SK-N-MC (cell line): ENCODE measurements around the gene LFNG.

ENCODE experiments used
- EZH2 ChIP-seq: fragments of 200-600 bp; sonication (generic); IDR thresholded peaks from one replicate; pipeline ENCODE4 v1.6.1; 2017; ENCODE audit warnings: antibody characterized with exemption
- FOXP2 ChIP-seq: optimal IDR thresholded peaks from 2 replicates; pipeline ENCODE3; 2011; ENCODE audit warnings: mild to moderate bottlenecking, moderate library complexity; ENCODE audit not compliant: insufficient read depth; ENCODE audit errors: extremely low read length, control extremely low read depth
- POLR2AphosphoS5 ChIP-seq: IDR thresholded peaks from 2 replicates; pipeline ENCODE4 v1.6.1; 2012; ENCODE audit warnings: mild to moderate bottlenecking, low read depth, low read length, borderline replicate concordance

DNA sequence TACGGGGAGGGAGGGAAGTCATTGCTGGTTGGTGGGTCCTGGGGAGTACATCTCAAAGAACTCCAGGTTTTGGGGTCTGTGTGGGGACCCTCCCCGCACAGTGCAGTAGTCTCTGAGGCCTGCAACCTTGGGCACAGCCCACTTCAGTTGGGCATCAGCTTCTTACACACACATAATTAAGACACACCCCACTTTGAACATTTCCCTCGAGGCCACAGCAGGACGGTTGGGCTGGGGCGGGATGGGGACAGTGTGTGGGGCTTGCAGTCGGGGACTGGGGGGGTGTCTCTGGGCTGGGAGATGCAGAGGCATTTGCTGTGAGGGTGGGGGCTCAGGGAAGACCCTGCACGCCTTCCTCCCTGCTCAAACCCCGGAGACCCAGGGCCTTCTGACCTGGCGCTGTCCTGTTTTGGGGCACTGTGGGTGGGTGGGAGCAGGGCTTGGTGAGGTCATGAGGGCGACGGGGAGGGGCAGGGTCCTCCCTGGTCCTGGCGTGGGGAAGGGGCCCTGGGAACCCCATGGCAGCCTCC lies 1.3 kb downstream of the LFNG start:
- no peak for TF ChIP-seq POLR2AphosphoS5
- no peak for TF ChIP-seq FOXP2
- no peak for TF ChIP-seq EZH2
